Hematopoietic multipotent progenitor cell treated with erythropoietin and hydrocortisone succinate and interleukin-3 and kit ligand, for 8 days (in vitro differentiated cells): ENCODE data around the gene CHCT1.
A peak's percentile ranks its signal among the peaks of the same experiment; 100 is the strongest.
"Not testable (repeated sequence)": the region's sequence is repeated elsewhere in the genome, so short reads cannot be mapped to it uniquely, and the experiment has no call there.

ENCODE experiments used
- DNase-seq: peaks from one replicate; pipeline ENCODE4 v3.0.0-alpha.2; 2015

The CHCT1 gene

DNA sequence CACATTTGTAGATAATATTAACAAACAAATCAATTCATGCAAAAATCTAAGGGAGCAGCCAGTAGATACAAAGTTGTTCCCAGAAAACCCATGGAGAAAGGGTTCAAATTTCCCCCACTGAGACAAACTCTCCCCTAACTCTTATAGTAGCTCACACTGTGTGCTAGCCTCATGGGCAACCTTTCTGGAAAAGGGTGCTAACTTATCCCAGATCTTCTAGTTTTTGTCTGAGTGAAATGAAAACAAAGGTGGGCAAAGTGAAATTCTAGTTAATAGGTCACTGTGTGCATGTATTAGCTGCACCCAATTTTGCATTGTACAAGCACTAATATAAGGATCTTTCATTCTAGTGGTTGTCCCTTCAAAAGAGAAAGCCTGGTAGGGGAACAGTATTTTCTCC, 20.5 kb upstream of the CHCT1 start:
- DNase-seq = no peak

DNA sequence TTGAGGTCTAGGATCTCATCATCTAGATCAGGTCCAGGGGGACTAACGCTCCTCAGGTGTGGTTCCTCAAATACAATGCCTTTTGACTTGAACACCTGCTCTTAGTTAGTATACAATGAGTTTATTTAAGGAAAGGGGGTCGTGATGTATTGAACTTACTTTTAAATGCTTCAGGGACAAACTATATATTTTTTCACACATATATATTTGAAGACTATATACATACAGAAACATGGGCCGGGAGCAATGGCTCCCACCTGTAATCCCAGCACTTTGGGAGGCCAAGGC, 18.8 kb upstream of the CHCT1 start:
- no peak for DNase-seq

DNA sequence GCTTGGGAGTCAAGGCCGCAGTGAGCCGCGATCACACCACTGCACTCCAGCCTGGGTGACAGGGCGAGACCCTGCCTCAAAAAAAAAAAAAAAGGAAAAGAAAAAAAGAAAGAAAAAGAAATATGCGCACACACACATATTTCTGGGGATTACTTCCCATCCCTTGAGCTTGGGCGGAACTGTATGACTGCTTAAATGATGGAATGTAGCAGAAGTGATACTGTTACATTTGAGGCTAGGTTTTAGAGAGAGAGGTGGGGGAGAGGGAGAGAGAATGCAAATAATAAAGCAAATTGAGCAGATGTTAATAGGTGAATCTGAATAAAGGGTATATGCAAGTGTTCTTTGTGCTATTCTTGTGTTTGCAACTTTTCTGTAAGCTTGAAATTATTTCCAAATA, 18.3 kb upstream of the CHCT1 start:
- DNase-seq = no peak

DNA sequence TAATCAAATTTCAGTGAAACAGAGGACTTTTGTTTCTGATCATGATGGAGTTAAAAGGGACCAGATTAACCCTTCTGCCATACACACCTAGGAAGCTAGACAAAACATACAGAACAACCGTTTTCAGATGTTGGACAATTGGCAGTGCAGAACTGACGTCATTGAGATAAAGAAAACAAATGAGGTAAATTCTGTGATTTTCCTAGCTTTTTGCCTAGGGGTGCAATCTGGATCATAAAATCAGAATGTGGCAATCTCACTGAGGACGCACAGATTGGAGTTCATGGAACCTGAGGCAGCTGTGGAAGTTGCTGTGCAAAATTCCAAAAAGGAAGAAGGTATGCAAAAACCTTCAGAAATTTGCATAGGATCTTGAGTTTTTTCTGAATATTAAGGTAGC, 15.4 kb upstream of the CHCT1 start:
- no peak for DNase-seq

DNA sequence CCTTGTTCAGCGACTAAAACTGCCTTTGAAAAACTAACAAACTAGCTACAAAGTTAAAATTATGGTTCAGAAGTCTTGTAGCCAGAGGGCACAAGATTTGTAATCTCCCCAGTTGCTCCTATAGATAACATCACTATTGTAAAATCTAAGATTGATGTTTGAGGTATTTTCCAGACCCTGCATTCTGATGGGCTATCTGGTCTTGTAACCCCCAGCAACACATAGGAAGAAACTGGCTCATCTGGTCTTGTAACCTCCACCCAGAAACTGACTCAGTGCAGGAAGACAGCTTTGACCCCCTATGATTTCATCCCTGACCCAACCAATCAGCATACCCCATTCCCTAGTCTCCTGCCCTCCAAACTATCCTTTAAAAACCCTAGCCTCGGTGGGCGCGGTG, 12.3 kb upstream of the CHCT1 start:
- DNase-seq = no peak

DNA sequence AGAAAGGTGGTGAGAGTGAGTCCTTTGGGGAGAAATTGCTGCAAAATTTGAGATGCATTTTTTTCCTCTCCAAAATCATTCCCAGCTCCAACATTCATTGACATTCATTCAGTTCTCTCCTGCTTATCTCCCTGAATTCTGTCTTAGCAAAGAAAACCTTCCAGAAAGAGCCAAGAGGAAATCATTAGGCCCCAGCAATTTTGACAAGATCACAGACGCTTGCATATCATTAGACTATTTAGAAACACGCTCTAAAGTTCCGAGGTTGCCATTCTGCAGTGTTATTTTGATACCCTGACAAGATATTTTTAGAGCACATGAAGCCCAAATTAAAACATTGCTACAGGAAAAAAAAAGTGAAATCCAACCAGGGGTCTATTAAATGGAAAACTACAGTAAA, 9.6 kb upstream of the CHCT1 start:
- DNase-seq = no peak

DNA sequence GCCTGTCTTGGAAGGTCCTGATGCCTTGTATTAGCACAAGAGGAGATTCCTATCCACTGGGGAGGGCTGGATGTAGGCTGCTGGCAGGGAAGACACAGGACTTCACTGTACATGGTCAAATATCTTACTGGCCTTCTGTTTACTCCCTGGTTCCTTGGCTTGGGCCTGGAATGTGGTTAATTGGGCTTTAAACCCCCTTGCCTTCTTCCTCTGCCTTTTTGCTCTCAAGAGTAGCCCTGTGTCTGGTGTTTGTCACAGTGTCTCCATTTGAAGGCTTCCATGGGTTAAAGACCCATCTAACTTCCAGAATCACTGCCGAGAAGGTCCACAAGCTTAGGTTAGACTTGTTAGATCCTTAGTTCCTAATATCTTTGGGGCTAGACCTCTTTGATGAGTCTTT, 7.1 kb upstream of the CHCT1 start:
- DNase-seq = no peak

DNA sequence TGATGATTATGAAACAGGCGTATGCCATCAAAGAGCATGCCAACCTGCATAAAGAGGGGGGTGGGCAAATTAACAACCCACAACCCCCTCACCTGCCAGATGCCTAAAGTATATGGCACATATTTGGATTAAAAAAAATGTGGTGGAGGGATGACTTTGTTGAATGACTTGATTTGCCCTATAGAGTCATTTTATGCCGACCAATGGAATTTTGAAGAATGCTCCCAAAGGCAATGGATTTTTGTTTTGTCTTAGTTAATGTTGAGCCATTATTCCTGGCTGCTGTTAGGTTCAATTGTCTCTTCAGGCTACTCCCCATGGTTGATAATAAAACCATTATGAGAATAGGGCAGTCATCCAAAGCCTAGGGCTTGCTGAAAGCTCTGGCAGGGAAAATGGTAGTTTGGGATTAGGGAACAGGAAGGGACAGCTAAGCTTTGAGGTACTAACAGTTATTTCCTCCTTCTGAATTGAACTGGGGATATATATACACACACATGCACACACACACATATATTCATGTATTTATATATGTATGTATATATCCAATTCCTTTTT, 5.8 kb upstream of the CHCT1 start:
- DNase-seq = no peak

DNA sequence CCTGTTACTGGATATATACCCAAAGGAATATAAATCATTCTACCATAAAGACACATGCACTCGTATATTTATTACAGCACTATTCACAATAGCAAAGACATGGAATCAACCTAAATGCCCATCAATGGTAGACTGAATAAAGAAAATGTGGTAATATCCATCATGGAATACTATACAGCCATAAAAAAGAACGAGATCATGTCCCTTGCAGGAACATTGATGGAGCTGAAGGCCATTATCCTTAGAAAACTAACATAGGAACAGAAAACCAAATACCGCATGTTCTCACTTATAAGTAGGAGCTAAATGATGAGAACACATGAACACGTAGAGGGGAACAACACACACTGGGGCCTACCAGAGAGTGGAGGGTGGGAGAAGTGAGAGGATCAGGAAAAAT, 3.3 kb upstream of the CHCT1 start:
- not testable (repeated sequence) for DNase-seq

DNA sequence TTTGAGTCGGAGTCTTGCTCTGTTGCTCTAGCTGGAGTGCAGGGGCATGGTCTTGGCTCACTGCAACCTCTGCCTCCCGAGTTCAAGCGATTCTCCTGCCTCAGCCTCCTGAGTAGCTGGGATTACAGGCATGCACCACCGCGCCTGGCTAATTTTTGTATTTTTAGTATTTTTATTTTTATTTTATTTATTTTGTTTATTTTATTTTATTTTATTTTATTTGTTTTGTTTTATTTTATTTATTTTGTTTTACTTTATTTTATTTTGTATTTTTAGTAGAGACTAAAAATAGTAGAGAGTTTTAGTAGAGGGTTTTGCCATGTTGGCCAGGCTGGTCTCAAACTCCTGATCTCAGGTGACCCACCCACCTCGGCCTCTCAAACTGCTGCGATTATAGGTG, 2.4 kb upstream of the CHCT1 start:
- DNase-seq = not testable (repeated sequence)

DNA sequence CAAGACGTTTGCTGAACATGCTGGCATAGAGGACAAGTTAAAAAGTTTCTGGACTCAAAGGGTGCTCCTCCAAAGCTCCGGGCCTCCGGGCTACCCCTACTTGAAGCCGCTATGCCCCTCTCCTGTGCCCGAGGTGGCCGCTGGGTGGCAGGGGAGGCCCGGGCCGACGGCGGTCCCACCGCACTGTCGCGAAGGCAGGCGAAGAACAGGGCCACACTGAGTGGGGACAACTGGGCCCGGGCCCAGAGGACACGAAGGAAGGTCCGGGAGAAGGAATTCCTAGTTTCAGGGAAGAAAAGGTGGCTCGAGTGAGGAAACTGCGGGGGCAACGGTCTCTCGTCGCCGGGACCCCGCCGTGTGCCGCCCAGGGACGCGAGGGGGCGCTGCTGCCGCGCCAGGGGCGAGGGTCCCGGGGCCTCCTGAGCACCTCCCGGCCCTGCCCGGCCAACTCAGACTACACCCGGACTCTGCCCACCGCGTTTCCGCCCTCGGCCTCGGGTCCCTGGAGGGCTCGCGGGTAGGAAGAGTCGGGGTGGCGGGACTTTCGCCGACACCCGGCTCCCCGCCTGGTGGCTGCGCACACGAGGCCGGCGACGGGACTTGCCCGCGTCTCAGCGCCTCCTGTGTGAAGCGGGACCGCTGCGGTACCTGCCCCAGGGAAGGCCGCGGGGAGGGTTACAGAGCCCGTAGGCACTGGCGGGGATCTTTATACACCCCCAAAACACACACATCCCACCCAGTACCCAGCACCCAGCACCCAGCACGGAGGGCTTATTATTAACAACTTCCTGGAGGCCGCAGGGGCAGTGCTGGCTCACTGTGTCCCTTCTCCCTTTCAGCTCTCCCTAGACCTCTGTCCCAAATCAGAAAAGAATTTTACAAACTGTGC, 772 bp upstream of the CHCT1 start:
- peak; percentile 82 for DNase-seq

DNA sequence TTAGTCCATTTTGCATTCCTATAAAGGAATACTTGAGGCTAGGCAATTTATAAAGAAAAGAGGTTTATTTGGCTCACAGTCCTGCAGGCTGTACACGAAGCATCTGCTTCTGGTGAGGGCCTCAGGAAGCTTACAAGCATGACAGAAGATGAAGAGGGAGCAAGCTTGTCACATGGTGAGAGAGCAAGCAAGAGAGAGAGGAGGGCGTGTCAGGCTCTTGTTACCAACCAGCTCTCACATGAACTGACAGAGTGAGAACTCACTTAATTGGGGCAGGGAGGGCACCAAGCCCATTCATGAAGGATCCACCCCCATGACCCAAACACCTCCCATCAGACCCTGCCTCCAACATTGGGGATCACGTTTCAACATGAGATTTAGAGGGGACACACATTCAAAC, 1.6 kb downstream of the CHCT1 start:
- DNase-seq = peak; percentile 17

DNA sequence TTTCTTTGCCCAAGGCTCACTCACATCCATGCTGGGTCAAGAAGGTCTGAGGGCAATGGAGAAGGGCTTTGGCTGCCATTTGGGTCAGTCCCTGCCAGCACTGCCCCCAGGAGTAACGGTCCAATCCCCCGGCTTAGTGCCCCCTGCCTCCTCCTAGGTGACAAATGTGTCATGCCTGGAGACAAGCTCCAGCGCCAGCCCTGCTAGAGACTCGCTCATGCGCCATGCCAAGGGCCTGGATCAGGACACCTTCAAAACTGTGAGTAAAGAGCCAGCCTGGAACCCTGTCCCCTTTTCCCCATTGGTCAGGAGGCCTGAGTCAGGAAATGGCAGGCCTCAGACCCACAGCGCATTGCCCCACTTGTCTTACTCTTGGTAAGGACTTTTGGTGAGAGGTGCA, 3.3 kb downstream of the CHCT1 start:
- no peak for DNase-seq

DNA sequence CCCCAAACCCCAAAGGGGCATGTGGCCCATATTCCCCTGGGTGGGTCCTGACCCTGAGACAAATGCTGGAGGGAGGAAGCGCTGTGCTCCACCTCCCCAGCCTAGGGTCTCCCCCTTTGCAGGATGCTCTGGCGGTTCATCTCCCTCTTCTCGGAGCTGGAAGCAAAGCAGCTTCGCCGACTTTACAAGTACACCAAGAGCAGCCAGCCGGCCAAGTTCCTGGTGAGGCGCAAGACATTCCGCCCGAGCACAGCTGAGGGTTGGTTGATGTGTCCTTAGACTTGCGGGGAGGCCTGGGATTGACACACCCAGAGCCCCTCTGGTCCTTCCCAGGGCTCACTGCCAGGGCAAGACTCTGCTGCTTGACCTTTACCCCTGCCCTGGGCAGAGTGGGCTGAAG, 4.3 kb downstream of the CHCT1 start:
- DNase-seq = no peak

DNA sequence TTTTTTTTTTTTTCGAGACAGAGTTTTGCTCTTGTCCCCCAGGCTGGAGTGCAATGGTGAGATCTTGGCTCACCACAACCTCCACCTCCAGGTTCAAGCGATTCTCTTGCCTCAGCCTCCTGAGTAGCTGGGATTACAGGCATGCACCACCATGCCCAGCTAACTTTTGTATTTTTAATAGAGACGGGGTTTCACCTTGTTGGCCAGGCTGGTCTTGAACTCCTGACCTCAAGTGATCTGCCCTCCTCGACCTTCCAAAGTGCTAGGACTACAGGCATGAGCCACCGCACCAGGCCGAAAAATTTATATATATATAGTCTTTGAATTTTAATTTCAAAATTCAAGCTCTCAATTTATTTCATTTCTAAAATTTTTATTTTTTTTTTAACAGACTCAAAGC, 6.2 kb downstream of the CHCT1 start:
- not testable (repeated sequence) for DNase-seq

DNA sequence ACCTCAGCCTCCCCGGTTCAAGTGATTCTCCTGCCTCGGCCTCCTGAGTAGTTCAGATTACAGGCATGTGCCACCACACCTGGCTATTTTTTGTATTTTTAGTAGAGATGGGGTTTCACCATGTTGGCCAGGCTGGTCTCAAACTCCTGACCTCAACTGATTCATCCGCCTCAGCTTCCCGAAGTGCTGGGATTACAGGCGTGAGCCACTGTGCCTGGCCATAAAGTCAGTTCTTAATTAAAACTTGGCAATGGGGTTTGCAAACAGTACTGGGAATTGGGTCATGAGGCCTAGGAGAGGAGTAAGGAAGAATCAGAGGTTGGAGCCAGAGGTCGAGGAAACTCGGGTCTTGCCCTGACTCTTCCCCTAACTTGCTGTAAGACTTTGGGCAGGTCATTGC, 8.3 kb downstream of the CHCT1 start:
- not testable (repeated sequence) for DNase-seq

DNA sequence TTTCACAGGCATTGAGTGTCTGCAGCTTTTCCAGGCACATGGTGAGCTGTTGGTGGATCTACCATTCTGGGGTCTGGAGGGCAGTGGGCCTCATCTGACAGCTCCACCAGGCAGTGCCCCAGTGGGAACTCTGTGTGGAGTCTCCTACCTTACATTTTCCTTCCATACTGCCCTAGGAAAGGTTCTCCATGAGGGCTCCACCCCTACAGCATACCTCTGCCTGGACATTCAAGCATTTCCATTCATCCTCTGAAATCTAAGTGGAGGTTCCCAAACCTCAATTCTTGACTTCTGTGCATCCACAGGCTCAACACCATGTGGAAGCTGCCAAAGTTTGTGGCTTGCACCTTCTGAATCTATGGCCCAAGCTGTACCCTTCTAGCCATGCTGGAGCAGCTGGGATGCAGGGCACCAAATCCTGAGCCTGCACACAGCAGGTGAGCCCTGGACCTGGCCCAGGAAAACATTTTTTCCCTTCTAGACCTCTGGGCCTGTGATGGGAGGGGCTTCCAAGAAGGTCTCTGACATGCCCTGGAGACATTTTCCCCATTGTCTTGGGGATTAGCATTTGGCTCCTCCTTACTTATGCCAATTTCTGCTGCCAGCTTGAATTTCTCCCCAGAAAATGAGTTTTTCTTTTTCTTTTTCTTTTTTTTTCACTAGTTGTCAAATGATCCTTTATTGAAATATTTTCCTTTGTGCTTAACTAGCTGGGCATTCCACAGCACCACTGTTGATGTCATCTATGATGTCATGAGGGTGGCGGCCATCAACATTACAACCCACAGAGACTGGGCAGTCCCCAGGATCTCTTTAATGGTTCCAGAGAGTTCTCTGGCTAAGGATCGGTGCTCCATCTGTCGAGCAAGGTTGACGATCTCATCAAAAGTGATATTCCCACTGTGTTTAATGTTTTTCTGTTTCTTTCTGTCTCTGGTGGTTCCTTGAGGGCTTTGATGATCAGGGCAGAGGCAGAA, 11.0 kb downstream of the CHCT1 start:
- DNase-seq = not testable (repeated sequence)

DNA sequence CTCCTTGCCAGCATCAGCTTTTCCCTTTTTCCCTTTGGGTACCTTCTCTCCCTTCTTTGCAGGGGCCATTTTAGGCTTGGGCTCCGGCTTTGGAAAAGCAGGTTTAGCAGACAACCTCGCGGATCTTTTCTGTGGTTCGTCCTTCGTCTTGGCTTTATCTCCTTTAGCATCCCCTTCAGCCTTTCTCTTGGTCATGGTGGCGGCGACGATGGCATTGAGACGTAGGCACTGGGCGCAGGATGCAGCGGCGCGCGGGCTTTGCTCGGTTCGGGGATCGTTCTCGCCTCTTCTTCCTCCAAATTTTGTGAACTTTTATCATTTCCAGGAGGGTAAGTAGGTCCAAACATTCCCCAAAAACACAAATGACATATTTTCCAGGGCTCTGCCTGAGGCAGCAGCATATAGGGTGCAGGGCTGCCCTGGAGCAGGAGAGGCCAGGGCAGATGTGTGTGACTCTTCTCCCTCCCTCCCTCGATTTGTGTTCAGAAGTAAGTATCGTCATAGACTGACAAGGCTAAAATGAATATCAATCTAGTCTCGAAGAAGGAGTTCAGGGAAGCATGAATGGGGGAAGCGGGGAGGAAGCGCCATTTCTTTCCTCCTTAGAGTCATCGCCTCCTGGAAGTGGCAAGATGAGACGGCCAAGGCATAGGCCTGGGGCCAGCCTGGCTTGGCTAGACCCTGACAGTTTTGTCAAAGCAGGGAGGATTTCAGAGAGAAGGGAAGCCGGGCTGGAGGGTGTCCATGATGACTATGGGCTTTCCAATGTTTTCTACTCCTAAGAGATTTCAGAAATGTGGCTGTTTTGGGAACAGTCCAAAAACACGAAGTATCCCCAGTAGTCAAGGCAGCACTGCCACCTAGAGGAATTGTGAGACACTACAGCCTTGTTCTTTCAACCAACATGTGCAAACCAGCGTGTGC, 13.2 kb downstream of the CHCT1 start:
- DNase-seq = peak; percentile 87

DNA sequence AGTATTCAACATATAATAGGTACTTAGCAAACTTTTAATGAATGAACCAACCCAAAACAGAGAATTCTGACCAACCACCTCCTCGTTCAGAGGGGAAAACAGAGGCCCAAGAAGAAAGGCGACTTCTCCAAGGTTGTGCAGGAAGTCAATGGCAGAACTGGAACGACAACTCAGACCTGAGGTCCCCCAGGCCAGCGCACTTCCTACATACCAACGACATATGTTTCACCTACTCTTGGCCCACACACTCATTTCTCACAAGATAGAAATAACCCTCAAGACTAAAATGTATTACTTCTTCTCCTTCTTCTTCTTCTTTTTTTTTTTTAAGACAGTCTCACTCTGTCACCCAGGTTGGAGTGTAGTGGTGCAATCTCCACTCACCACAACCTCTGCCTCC, 14.4 kb downstream of the CHCT1 start:
- no peak for DNase-seq

DNA sequence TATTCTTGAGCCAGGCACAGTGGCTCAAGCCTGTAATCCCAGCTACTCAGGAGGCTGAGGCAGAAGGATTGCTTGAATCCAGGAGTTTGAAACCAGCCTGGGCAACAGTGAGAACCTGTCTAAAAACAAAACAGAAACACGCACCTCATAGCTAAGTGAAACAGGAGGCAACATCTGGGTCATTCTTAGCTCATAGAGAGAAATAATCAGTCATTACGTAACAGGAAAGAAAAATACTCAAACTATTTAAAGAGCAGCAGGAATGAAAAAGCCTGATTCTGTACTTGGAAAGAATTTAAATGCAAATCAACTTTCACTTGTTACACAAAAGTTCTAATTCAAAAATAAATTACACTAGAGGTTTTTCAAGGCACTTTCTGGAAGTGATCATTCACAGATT, 17.2 kb downstream of the CHCT1 start:
- DNase-seq = no peak

DNA sequence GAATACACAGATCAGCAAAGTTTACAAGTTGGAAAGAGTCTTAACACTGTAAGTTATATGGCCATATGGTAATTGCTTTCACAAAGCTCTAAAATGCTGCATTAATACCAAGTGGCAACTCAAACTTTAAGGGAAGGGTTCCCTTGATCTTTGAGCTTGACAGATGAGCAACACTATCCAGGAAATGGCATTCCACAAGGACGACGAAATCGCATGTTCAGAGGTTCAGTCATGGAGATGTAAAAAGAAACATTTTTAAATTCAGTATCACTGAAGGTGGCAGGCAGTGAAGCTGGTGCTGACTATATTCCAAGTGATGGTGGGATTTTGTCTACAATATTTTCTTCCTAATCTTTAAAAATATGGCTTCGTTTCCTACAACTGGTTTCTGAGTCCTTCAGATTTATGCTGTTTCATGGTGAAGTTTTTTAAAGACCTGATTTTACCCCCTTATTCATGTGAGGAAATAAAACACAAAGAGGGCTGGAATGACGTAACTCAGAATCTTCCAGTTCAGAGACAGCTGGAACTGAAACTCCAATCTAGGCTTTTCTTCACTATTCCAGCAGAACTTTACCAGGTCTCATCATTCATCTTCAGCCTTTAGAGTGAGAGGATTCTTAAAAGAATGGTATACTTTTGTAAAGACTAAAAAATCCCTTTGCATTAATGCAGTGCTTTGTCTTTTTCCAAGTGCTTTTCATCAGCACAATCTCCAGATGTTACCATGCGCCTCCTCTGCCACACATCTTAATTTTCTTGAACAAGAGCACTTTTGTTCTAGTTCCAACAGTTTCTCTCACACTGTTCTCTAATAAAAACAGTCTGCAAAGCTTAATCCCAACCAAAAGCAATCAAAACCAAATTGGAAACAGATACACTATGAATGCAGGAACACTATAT, 20.2 kb downstream of the CHCT1 start:
- DNase-seq = no peak

DNA sequence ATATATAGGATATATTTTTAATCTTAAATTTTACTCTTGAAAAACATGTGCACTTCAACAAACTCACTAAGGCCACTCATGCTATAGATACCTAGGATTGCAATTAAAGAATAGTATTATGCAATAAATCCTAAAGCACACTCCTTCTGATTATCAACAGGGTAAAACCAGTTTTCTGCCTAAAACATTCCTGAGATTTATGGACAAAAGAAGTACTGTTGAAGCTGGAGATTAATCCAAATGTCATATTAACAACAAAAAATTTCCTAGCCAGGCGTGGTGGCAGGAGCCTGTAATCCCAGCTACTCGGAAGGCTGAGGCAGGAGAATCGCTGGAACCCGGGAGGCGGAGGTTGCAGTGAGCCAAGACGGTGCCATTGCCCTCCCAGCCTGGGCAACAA, 21.4 kb downstream of the CHCT1 start:
- no peak for DNase-seq
